ENCODE results near the gene BAK1. TPM values are rescaled to one million over a fixed set of nuclear protein-coding genes. Genes with fewer than 3 reads are reported as not detected.
"Not testable (repeated sequence)": the region's sequence is repeated elsewhere in the genome, so short reads cannot be mapped to it uniquely, and the experiment has no call there.

Gene BAK1
- total RNA-seq, 1 donor from 2014 or later: 33.1 TPM

DNA sequence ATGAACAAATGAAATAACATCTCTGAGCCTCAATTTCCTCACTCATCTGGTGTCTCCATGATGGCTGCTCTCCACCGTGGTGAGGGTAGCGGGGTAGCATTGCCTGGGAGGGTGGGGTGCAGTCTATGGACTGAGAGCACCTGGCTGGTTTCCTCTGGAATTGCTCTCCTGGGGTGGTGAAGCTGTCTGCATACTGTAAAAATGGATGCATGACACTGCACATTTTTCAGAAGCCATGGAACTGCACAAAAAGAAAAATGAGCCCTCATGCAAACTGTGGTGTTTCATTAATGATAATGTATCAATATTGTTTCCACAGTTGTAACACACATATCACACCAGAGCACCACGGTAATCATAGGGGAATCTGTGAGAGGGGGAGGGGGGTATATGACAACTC is 28.9 kb upstream of the BAK1 start:
- no peak for DNase-seq (ENCODE audit: extremely low read depth, low read depth, low spot score)

DNA sequence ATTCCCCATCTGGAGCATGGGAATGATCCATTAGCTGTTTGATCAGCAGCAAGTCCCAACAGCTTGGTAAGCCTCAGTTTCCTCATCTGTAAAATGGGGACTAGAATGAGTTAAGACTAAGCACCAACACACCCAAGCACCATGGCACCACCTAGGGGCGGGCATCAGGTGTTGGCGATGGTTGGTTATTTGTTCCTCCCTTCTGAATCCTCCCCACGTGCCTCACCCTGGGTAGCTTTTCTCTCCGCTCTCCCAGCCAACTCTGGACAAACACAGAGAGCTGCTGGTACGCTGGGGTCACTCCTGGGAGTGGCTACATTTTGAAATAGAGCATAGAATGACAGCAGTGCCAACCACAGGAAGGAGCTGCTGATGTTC is 27.7 kb upstream of the BAK1 start:
- DNase-seq (ENCODE audit: extremely low read depth, low read depth, low spot score): no peak

DNA sequence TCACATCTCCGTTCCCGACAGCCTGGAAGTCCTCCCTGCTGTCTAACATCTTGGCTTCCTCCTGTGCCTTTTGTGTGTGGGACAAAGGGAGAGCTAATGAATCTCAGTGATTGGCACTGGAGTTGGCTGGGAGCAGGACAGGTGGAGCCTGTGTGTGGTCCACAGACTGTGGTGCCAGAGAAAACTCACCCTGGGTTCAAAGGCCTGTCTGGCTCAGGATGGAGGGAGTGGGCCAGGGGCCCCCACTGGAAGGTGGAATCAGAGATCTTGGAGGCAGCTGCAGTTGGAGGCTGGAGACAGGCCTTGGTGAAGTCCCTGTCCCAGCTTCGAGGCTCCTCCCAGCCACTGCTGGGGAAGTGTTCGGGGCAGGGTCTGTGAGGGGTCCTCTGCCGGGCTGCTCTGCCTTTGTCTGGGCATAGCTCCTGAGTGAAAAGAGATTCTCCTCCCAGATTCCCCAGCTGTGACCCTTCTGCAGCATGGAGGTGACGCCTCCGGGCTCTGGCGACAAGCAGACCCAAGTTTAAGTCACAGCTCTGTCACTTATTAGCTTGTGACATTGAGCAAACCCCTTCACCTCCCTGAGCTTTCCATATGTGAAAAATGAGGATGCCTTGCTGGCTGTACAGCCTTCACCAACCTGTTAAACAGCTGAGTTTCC is 27.2 kb upstream of the BAK1 start:
- DNase-seq (ENCODE audit: extremely low read depth, low read depth, low spot score): no peak

DNA sequence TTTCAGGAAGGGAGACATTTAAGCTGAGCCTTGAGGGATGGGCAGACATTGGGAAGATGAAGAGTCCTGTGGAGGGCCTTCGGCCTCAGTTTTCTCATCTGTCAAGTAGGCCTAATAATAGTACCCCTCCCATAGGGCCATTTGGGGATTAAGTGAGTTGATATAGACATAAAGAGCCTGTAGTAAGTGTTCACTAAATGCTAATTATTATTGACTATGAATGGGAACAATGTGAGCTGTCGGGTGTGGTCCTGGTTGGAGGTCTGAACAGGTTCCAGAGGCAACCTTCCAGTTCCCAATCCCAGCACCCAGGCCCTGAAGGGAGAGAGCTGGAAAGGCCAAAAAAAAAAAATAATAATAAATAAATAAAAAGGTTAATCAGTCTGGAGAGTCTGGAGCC is 26.6 kb upstream of the BAK1 start:
- no peak for DNase-seq (ENCODE audit: extremely low read depth, low read depth, low spot score)

DNA sequence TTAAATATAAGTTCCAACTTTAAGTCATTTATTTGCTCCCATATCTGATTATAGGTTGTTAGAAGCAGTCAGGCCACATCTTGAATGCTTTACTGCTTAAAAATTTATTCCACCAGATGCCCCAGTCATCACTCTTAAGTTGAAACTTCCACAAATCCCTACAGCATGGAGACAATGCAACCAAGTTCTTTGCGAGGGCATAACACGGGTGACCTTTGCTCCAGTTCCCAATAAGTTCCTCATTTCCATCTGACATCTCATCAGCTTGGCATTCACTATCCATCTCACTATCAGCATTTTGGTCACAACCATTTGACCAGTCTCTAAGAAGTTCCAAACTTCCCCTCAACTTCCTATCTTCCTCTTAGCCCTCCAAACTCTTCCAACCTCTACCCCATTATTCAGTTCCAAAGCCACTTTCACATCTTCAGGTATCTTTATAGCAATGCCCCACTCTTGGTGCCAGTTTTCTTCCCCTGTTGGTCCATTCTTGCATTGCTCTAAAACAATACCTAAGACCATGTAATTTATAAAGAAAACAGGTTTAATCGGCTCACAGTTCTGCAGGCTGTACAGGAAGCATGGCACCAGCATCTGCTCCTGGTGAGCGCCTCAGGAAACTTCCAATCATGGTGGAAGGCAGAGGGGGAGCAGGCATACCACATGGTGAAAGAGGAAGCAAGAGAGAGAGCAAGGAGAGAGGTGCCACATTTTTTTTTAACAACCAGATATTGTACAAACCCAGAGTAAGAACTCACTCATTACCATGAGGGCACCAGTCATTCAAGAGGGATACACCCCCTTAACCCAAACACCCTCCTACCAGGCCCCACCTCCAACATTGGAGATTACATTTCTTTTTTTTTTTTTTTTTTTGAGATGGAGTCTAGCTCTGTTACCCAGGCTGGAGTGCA is 25.1 kb upstream of the BAK1 start:
- DNase-seq (ENCODE audit: extremely low read depth, low read depth, low spot score): no peak

DNA sequence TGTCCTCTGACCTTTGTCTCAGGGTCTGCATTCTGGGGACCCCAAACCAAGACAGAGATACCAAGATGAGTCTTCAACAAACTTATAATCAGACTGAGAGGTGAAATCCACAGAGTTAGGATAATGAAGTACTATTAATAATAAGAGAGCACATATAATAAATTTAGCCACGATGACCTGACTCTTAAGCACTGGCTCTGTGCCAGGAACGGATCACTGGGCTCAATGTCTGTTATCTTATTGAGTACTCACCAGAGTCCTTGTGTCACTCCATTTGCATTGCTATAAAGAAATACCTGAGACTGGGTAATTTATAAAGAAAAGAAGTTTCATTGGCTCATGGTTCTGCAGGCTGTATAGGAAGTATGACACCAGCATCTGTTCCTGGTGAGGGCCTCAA is 22.1 kb upstream of the BAK1 start:
- no peak for DNase-seq (ENCODE audit: extremely low read depth, low read depth, low spot score)

DNA sequence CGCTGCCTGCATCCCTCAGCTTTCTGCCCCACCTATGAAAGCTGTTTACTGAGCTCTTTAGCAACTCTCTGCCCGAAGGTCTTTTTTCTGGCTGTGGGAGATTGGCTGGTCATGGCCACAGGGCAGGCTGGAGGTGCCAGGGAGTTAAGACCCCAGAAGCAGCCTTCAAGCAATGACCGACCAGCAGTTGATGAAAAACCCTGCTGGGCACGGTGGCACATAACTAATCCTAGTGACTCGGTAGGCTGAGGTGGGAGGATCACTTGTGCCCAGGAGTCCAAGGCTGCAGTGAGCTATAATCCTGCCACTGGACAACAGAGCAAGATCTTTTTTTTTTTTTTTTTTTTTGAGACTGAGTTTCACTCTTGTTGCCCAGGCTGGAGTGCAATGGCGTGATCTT is 20.7 kb upstream of the BAK1 start:
- no peak for DNase-seq (ENCODE audit: extremely low read depth, low read depth, low spot score)

DNA sequence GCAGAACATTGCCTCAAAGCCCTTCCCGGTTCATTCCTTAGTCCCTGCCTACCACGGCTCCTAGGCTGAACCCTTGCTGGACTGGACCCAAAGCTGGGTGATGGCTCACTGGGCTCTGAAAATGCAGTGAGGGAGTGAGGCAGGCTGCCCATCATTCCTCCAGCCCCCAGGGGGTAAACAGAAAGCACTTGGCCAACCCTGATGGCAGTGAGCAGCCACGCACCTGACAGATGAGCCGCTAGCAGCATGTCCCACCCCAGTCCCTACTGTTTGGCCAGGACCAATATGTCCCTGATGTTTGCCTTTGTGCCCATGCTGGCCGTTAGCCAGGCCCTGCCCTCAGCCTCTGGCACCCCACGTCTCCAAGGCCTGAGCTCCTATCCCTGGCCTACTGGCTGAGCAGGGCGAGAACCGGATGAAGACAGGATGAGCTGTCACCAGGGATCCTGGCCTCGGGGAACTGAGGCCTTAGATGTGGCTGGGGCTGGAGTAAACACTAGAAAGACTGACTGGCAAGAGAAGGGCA is 19.4 kb upstream of the BAK1 start:
- no peak for DNase-seq (ENCODE audit: extremely low read depth, low read depth, low spot score)

DNA sequence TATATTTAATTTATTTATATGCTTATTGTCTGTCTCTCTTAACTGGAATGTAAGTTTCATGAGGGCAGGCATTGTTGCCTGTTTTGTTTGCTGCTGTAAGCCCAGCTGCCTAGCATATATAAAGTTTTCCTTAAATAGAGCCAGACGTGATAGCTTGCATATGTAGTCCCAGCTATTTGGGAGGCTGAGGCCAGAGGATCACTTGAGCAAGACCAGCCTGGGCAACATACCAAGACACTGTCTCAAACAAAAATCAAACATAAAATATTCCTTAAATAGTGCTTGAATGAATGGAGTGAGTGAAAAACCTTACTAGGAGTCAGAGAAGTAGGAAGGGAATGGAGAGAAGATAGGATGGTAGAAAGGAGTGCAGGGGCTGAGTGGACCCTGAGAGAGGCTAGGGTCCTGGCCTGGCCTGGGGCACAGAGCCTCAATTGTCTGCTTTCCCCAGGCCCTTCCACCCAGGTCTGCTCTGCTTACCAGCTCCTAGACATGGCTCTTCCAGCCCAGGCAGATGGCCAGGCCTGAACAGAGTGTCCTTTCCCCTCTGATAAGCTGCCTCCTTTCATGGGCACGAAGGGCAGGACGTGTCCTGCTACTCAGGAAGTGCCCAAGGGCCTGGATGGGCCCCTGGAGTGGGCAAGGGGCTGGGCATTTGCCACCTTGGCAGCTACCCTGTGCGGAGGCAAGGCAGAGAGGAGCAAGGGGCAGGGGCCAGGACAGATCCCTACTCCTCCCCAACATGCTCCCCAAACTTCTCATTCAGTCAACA is 17.7 kb upstream of the BAK1 start:
- no peak for DNase-seq (ENCODE audit: extremely low read depth, low read depth, low spot score)

DNA sequence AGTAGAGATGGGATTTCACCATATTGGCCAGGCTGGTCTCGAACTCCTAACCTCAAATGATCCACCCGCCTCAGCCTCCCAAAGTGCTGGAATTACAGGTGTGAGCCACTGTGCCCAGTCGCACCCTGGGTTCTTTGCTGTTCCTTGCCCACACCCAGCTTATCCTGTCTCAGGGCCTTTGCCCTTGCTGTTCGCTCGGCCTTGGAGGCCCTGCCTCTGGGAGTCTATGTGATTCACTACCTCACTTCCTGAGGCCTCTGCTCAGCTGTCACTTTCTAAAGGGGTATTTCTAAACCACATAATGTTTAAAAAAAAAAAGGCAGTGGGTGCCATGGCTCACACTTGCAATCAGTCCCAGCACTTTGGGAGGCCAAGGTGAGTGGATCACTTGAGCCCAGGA is 16.8 kb upstream of the BAK1 start:
- DNase-seq (ENCODE audit: extremely low read depth, low read depth, low spot score): not testable (repeated sequence)

DNA sequence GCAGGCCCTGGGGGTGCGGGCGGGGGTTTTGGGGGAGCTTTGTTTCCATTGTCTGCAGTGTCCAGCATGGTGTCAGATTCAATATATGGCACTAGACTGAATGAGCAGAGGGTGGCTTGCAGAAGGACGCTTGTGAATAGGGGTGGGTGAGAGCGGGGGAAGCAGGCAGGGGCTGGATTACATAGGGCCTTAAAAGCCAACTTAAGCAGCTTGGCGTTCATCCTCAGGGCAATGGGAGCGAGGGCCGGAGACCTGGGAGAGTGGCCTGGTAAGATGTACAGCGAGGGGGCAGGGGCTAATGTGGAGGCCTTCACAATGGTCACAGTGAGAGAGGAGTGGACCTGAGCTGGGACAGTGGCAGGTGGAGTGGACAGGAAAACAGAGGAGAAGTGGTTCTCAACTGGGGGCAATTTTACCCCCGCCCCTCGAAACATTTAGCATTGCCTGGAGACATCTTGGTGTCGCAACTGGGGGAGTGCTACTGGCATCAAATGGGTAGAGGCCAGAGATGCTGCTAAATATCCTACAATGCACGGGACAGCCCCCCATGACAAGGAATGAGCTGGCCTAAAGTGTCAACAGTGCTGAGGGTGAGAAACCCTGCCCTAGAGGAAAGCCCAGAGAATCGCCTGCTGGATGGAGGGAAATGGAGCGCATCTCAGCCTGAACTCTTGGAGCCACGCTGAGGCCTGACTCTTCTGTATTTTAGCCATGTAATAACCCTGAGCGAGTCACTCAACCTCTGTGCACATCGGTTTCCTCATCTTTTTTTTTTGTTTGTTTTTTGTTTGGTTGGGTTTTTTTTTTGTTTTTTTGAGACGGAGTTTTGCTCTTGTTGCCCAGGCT is 15.1 kb upstream of the BAK1 start:
- DNase-seq (ENCODE audit: extremely low read depth, low read depth, low spot score): no peak

DNA sequence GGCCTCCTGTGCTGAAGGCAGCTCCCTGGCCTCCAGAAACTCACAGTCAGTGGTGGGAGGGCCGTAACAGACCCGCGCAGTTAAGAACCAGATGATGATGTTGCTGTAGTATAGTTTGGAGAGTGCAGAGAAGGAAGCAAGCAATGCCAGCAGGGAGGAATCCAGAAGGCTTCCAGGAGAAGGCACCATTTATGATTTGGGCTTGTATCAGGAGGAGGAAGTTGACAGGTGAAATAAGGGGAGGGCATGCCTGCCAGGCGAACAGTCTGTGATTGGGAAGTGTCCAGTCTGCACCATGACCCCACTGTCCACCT is 13.3 kb upstream of the BAK1 start:
- DNase-seq (ENCODE audit: extremely low read depth, low read depth, low spot score): no peak

DNA sequence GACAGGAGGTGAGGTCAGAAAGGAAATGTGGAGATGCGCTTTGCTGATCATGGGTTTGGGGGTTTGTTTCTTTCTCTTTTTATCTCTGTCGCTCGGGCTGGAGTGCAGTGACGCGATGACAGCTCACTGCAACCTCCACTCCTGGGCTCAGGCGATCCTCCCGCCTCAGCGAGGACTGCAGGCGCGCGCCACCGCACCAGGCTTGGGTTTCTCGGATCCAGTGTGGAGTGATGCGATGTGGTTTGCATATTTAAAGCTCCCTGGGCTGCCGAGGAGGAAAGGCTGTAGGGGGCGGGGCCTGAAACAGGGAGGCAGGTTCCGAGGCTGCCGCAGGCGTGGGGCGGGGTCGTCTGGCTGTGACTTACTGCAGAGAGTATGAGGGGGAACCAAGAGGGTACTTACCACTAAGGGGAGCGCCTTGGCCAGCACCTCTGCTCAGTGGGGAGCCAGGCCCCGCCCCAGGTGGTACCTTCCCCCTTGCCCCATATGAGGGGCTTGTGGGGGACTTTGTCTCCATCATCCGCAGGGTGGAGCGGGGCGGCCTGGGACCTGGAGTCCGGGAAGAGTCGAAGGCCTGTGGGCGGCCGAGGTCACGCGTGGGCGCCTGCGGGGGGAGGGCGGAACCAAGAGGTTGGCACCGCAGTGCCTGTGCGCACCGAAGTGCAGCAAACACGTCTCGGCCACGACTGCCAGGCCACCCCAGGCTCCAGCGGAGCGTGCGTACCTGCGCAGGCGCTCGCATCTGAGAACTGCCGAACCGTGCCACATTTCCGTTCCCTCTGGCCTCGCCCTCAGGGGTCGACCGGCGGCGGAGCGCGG is 12.7 kb upstream of the BAK1 start:
- no peak for DNase-seq (ENCODE audit: extremely low read depth, low read depth, low spot score)

DNA sequence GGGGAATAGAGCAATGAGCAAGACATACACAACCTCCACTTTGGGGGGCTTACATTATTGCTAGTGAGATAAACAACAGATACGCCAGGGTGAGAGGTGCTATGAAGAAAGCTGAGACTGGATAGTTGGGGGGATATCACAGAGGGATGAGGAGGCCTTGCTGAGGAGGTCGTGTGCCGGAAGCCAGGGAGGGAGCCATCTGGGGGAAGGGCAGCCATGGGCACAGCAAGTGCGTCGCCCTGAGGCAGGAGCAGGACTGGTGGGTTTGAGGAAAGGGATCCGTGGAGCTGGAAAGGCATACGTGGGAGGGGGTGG is 12.2 kb upstream of the BAK1 start:
- no peak for DNase-seq (ENCODE audit: extremely low read depth, low read depth, low spot score)

DNA sequence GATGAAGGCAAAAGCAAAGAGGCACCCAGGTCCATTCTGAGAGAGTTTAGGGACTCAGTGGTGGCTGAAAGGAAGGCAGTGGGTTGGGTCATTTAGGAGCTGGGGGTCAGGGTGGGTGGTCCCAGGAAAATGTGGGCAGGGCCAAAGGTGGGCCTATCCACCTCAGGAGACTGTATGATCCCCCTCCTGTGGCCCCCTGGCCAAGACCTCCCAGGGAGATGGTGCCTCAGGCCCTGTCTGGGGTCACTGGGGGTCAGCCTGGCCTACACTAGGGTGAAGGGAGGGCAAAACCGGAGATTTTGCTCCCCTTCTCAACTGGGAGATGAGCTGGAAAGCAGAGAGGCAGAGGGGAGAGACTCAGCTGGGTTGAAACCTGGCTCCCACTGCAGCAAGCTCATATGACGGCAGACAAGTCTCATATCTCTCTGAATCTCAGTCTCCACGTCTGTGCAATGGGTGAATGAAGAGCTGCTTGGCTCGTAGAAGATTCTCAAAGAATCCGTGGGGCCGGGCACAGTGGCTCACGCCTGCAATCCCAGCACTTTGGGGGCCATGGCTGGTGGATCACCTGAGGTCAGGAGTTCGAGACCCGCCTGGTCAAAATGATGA is 11.5 kb upstream of the BAK1 start:
- DNase-seq (ENCODE audit: extremely low read depth, low read depth, low spot score): no peak

DNA sequence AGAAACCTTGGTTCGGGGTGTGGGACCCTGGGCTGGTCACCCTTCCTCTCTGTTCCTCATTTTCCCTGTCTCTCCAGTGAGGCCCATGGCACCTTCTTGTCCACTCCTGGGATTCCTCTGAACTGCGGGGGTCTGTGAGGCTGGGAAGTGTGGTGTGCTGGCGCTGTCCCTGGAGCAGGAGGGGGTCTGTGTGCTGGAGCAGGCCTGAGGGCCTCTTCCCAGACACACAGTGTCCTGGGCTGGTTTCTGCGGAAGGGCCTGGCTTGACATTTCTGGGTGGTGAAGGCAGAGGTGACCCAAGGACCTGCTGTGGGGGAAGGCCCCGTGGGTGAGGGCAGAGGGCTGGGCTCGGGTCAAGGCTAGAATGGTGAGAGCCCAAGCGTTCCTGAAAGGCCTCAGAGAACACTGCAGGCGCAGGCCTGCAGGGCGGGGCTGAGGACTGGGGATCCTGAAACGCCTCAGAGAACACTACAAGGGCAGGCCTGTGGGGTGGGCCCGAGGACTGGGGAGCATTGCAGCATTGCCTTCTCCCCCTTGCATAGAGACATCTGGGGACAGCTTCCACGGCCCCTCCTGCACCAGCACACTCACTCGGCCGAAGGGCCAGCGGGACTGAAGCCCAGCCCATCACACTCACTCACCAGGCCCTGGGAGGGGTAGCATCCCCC is 10.6 kb upstream of the BAK1 start:
- no peak for DNase-seq (ENCODE audit: extremely low read depth, low read depth, low spot score)

DNA sequence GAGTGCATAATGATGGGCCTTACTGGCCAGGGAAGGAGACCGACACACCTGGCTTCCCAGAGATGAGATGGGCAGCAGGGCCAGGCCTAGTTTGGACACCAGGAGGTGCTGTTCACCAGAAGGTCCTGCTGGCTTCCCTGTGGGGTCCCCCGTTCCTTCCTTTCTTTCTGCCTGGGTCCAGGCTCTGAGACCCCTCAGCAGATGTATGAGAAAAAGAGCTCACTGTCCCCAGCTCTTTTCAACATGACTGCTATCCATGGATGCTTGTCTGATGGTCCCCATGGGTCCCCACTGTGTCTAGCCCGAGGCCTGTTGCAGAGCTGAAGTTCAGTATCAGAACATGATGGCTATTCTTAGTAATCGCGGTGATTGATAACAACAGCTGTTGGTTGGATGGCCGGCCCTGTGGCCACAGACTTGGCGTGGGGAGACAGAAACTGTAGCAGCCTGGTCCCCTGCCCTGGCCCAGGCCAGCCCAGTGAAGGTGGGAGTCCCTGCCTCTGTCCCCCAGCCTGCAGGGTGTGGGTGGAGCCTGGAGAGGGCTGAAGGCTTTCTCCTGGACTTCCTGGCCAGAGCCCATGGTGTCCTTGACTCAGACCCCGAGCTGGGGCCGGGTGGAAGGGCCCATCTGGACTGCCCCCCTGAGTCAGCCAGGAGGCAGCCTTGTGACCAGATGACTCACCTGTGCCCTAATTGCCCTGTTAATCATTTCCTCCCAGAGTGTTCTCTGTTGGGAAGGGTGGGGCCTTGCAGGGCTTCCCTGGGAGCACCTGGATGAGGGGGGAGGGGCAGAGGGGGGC is 9.9 kb upstream of the BAK1 start:
- DNase-seq (ENCODE audit: extremely low read depth, low read depth, low spot score): peak; percentile 47

DNA sequence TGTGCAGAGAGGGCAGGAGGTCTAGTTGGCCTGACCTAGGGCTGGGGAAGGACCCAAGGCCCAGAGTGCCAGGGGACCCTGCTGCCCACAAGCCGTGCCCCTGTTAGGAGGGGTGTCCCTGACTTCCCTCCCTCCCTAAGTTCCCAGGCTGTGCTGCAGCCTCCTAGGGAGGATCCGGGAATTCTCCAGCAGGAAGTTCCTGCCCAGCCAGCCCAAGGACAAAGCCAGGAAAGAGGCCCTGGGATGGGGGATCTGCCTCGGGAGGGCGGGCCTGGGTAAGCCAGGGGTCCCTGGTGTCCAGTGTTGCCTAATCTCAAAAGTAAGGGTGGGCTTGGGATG is 9.3 kb upstream of the BAK1 start:
- DNase-seq (ENCODE audit: extremely low read depth, low read depth, low spot score): no peak

Measured in glomerular endothelial cell (primary cell).